Activated CD8-positive, alpha-beta T cell treated with anti-CD3 and anti-CD28 coated beads for 36 hours (primary cell): Measurements from ENCODE around the gene OR8B4. TPM values are rescaled to one million over a fixed set of nuclear protein-coding genes. Genes with fewer than 3 reads are reported as not detected.

Experiments
- ATAC-seq: fragments of 200-7000 bp; cut with Tn5 transposase; one replicate; pipeline ENCODE4 v1.10.0; 2021; ENCODE audit warnings: mild to moderate bottlenecking, moderate library complexity
- CTCF ChIA-PET: fragments of 350-600 bp; sonication (Branson Sonifier 250); formaldehyde crosslinking; loops from one replicate; lab custom pipeline; 2021; ENCODE audit warnings: antibody characterized with exemption; lab: Charles Lee
- POLR2A ChIA-PET: fragments of 350-600 bp; sonication (Branson Sonifier 250); formaldehyde crosslinking; loops from one replicate; lab custom pipeline; 2021; ENCODE audit warnings: antibody characterized with exemption; lab: Charles Lee
- DNase-seq: peaks from one replicate; pipeline ENCODE4 v3.0.0-alpha.2; 2020
- H3K27ac Mint-ChIP-seq: one replicate; pipeline ENCODE4 v1.8.0; 2021; ENCODE audit warnings: mild to moderate bottlenecking, mixed read lengths
- H3K27me3 Mint-ChIP-seq: one replicate; pipeline ENCODE4 v1.8.0; 2021; ENCODE audit warnings: mixed read lengths
- H3K36me3 Mint-ChIP-seq: one replicate; pipeline ENCODE4 v1.8.0; 2021; ENCODE audit warnings: low read depth, mixed read lengths
- H3K4me1 Mint-ChIP-seq: one replicate; pipeline ENCODE4 v1.8.0; 2021; ENCODE audit warnings: low read depth, mixed read lengths
- H3K4me3 Mint-ChIP-seq: one replicate; pipeline ENCODE4 v1.8.0; 2021; ENCODE audit warnings: mild to moderate bottlenecking, moderate library complexity, mixed read lengths
- H3K9me3 Mint-ChIP-seq: one replicate; pipeline ENCODE4 v1.8.0; 2021; ENCODE audit warnings: mixed read lengths
- intact Hi-C: fragments of 100-400 bp; cut with micrococcal nuclease; formaldehyde crosslinking; loops from one replicate; pipeline ENCODE4 v1.10.0; 2022
- total RNA-seq, 2 experiments: library from RNA; stranded (reverse); gene quantifications; one replicate each; pipeline ENCODE4 v1.2.3, GENCODE V29; 2021
- TF ChIP-seq, protein P1 (sequence below): fragments of 200-600 bp; IDR thresholded peaks from one replicate; pipeline ENCODE4 v1.8.0; 2022; ENCODE audit warnings: antibody characterized with exemption, mild to moderate bottlenecking

OR8B4 gene
- total RNA-seq, 2 experiments from 2014 or later = not detected

DNA sequence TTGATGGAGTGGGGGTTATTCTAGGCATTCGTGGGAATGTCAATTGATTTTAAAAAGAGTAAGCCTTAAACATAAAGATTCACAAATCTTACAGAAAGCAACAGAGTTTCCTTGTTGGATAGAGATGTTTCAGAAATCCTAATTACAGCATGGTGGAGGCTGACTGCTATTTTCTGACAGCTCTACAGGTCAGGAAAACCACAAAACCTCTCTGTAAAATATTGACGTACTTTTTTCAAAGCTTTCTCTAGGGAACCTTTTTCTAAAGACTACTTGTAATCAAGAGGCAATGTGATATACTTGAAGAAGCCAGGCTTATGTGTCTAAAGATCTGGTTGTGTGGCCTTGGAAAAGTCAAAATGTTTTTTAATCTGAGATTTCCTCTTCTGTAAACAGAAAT is 29.9 kb upstream of the OR8B4 start:
- no peak overlapping the region for H3K27ac Mint-ChIP-seq
- ChIA-PET CTCF (interaction anchor here (1.1 to 1.5 kb wide), 2 partner anchors 13 to 53 kb away, joined by 3 to 5 read pairs; no protein-coding TSS in a partner anchor), POLR2A (no interaction called here)
- ATAC-seq (no peak), DNase-seq (no peak)
- H3K27me3 Mint-ChIP-seq = peaks cover 1% of the 10 kb centered on the region
- intact Hi-C loops = no loop called here
- TF ChIP-seq, protein P1, sequence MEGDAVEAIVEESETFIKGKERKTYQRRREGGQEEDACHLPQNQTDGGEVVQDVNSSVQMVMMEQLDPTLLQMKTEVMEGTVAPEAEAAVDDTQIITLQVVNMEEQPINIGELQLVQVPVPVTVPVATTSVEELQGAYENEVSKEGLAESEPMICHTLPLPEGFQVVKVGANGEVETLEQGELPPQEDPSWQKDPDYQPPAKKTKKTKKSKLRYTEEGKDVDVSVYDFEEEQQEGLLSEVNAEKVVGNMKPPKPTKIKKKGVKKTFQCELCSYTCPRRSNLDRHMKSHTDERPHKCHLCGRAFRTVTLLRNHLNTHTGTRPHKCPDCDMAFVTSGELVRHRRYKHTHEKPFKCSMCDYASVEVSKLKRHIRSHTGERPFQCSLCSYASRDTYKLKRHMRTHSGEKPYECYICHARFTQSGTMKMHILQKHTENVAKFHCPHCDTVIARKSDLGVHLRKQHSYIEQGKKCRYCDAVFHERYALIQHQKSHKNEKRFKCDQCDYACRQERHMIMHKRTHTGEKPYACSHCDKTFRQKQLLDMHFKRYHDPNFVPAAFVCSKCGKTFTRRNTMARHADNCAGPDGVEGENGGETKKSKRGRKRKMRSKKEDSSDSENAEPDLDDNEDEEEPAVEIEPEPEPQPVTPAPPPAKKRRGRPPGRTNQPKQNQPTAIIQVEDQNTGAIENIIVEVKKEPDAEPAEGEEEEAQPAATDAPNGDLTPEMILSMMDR = no peak
- H3K36me3 Mint-ChIP-seq = no peaks in the 10 kb centered on the region
- H3K4me3 Mint-ChIP-seq = no peak overlapping the region
- H3K9me3 Mint-ChIP-seq = no peaks in the 10 kb centered on the region
- no peaks in the 10 kb centered on the region for H3K4me1 Mint-ChIP-seq

GRCh38 chr11:124446916-124447315 is 22.2 kb upstream of the OR8B4 start:
- Mint-ChIP-seq H3K27me3 (peaks cover 5% of the 10 kb centered on the region), H3K27ac (no peak overlapping the region), H3K4me1 (no peaks in the 10 kb centered on the region), H3K9me3 (peaks cover 3% of the 10 kb centered on the region), H3K4me3 (no peak overlapping the region), H3K36me3 (no peaks in the 10 kb centered on the region)
- intact Hi-C loops = no loop called here
- DNase-seq (no peak), ATAC-seq (no peak)
- TF ChIP-seq, protein P1 = no peak
- ChIA-PET CTCF (interaction anchor here (1.5 kb wide), 1 partner anchor 45 kb away, joined by 4 read pairs; no protein-coding TSS in a partner anchor), POLR2A (no interaction called here)

GRCh38 chr11:124445646-124446150 is 21.0 kb upstream of the OR8B4 start, which contains the start of gene OR8B8:
Gene OR8B8 (minus strand): TSS chr11:124445696. CDS start chr11:124441085, 4,611 bp downstream.
- ChIA-PET POLR2A (no interaction called here), CTCF (no interaction called here)
- Mint-ChIP-seq H3K27ac (no peak within 1 kb of the TSS), H3K36me3 (no peaks in the 10 kb centered on the region), H3K9me3 (peaks cover 3% of the 10 kb centered on the region), H3K4me1 (no peaks in the 10 kb centered on the region), H3K27me3 (peaks cover 5% of the 10 kb centered on the region), H3K4me3 (no peak within 1 kb of the TSS)
- TF ChIP-seq, protein P1 = no peak
- ATAC-seq (no peak), DNase-seq (no peak)
- intact Hi-C loops = no loop called here

- Mint-ChIP-seq H3K4me3 (no peak overlapping the region), H3K27ac (no peak overlapping the region), H3K27me3 (peaks cover 5% of the 10 kb centered on the region), H3K36me3 (no peaks in the 10 kb centered on the region), H3K9me3 (no peaks in the 10 kb centered on the region), H3K4me1 (no peaks in the 10 kb centered on the region)
- ATAC-seq = no peak
- no peak for DNase-seq
- ChIA-PET POLR2A (no interaction called here), CTCF (no interaction called here)
- intact Hi-C loops = no loop called here
- TF ChIP-seq, protein P1 = no peak
Observed at GRCh38 chr11:124442847-124443246, 18.2 kb upstream of the OR8B4 start.

DNA sequence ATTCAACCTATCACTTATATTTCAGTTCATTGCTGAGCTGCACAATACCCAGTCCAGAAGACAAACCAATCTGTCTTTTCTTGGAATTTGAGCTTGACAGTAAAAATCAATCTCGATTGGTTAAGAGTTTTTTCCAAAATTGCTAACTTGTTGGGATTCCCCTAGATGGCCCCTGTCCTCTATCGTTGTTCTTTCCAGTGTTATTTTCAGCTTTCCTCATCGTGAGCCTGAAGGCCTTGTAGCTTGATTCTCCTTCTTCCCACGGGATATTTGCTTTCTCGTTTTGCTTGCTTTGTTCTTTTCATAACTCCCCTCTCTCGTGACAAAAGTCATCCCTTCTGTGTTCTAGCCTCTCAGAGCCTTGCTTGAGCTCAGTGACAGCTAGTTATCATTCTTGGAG is 17.8 kb upstream of the OR8B4 start:
- intact Hi-C loops = no loop called here
- Mint-ChIP-seq H3K27ac (no peak overlapping the region), H3K4me1 (no peaks in the 10 kb centered on the region), H3K36me3 (no peaks in the 10 kb centered on the region), H3K27me3 (peaks cover 5% of the 10 kb centered on the region), H3K4me3 (no peak overlapping the region), H3K9me3 (no peaks in the 10 kb centered on the region)
- POLR2A ChIA-PET = no interaction called here
- CTCF ChIA-PET = interaction anchor here (1.1 kb wide), 1 partner anchor 12 kb away, joined by 3 read pairs; no protein-coding TSS in a partner anchor
- TF ChIP-seq, protein P1 = no peak
- DNase-seq (no peak), ATAC-seq (no peak)
